Stimulated activated CD4-positive, alpha-beta T cell treated with anti-CD3 and anti-CD28 coated beads, Interleukin-15, amount 100 ng/mL, for 48 hours (primary cell): ENCODE measurements around the gene LGALS4.
"Not testable (repeated sequence)": the region's sequence is repeated elsewhere in the genome, so short reads cannot be mapped to it uniquely, and the experiment has no call there.

Source experiments
- DNase-seq, 2 donors: peaks; one replicate each; pipeline ENCODE4 v3.0.0-alpha.2; 2020; ENCODE audit warnings: low read depth in 2 of 2

Gene LGALS4

DNA sequence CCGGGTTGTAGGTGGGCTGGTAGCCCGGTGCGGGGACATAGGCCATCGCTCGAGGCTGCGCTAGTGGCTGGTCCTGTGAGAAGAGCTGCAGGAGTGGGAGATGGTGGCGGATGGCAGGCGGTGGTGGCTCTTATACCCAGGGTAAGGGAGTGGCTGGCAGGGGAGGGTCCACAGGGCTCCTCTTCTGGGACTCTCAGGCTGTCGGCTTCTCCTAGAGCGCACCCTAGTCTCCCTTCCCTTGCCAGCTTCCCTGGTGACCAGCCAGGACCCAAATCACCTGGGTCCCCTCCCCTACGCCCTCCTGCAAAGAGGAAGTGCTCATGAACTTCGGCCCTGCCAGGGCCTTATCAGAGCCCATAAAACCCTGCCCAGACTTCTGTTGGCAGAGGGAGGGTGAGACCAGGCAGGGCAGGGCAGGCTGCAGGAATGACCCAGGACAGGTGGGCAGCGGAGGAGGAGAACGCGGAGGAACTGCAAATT, at the start of gene LGALS4:
TSS of gene LGALS4 (minus strand) at position 105 of the 480 bp plus-strand sequence. CDS start at position 46, 59 bp downstream.
- no peak for DNase-seq

- no peak for DNase-seq
Measured at GRCh38 chr19:38861368-38861767, 48.6 kb upstream of the LGALS4 start.

DNA sequence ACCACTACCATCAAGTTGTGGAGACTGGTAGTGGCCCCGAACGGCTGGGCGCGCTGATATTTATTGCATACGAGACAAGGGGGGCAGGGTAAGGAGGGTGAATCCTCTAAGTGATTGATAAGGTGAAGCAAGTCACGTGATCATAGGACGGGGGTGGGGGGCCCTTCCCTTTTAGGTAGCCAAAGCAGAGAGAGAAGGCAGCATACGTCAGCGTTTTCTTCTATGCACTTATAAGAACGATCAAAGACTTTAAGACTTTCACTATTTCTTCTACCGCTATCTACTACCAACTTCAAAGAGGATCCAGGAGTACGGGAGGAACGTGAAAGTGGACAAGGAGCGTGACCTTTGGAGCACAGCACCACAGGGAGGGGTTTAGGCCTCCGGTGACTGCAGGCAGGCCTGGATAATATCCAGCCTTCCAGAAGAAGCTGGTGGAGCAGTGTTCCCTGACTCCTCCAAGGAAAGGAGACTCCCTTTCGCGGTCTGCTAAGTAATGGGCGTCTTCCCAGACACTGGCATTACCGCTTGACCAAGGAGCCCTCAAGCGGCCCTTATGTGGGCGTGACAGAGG, 47.0 kb upstream of the LGALS4 start:
- DNase-seq: not testable (repeated sequence)

DNA sequence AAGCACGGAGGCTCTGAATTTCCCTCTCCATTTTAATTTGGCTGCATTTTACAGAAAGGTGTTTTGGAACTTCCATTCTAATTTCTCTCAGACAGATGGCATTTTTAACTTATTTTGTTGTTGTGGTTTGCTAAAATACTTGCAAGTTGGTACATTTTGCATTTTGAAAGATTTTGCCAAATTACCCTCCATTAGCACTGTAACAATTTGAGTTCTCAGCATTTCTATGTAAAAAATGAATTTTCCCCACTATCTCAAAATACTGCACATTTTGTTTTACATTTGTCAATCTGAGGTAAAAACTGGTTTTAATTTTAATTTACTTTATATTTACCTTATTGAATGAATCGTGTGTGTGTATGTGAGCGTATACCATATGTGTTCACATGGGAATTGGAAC, 44.1 kb upstream of the LGALS4 start:
- no peak for DNase-seq

DNA sequence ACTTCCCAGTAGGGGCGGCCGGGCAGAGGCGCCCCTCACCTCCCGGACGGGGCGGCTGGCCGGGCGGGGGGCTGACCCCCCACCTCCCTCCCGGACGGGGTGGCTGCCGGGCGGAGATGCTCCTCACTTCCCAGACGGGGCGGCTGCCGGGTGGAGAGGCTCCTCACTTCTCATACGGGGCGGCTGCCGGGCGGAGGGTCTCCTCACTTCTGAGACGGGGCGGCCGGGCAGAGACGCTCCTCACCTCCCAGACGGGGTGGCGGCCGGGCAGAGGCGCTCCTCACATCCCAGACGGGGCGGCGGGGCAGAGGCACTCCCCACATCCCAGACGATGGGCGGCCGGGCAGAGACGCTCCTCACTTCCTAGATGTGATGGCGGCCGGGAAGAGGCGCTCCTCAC, 43.0 kb upstream of the LGALS4 start:
- not testable (repeated sequence) for DNase-seq

- DNase-seq: not testable (repeated sequence)
Measured at GRCh38 chr19:38854961-38855360, 42.2 kb upstream of the LGALS4 start.

GRCh38 chr19:38853214-38853613, 40.5 kb upstream of the LGALS4 start:
- DNase-seq: no peak

DNA sequence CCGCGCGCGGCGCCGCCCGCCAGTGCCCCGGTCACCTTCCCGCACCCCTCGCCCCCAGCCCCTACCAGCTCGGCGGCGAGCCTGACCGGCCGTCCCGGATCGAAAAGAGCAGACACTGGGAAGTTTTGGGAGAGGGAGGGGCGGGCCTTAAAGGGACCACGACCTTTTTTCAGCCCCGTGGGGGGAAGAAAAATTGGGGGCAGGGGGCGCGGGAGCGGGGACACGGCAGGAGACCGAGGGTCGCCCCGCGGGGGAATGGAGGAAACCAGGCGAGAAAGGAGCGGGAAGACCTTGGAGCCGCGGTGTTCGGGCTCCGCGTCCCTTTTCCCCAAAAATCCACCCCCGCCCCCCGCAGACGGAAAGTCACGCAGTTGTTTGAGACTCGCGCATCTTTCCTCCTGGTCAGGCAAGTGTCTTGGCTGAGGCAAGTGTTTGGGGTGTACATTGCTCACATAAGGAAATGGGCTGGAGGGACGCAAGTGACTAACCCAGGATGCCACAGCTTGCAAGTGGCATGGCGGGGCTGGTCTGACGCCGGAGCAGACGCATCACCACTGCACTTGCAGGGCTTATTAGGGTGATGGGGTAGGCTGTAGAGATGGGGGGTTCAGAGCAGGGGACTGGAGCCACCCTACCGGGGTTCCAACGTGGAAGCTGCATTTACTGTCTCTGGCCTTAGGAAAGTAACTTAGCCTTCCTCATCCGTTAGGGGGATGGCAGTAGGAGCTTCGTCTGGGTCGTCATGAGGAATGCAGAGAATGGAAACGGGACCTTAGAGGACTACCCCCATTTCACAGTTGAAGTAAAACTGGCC, 39.7 kb upstream of the LGALS4 start:
- peak; percentile 46 to 58 for DNase-seq

GRCh38 chr19:38851622-38852230, 39.0 kb upstream of the LGALS4 start:
- peak; percentile 87 to 91 for DNase-seq

GRCh38 chr19:38850976-38851621, 38.4 kb upstream of the LGALS4 start:
- DNase-seq: no peak

- peak; percentile 97 to 99 for DNase-seq
Measured at GRCh38 chr19:38850436-38850975, 37.8 kb upstream of the LGALS4 start.

- DNase-seq: peak; percentile 99
Measured at GRCh38 chr19:38849860-38850435, 37.2 kb upstream of the LGALS4 start, which contains the start of gene HNRNPL. Gene HNRNPL (minus strand): TSS chr19:38849986. CDS start chr19:38849966, 20 bp downstream.

DNA sequence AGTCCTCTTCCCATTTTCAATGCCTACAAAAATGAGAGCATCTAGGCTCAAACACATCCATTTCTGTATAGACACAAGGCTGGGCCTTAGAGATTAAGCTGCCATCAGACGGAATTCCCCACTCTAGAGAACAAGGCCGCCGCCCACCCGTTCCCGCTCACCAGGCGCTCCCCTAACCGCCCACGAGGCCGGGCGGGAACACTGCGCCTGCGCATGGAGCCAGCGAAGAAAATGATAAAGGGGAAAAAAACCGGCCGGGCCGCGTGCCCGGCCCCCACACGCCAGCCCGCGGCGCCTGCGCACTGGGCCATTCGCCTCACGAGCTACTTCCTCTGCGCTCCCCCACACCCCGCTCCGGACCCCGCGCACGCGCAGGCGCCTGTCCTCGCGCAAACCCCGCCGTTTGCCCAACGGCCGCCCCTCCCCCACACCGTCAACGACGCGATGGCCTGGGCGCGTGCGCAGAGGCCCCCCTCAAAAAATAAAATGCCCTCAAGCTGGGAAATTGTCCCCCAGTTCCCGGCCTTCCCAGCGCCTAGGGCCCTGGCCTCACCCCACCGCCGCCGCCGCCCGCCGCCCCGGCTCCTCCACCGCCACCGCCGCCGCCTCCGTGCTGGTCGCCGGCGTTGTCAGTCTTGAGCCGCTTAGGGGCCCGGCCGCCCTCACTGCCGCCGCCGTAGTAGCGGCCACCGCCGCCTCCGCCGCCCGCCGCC, 36.6 kb upstream of the LGALS4 start:
- peak; percentile 97 for DNase-seq

GRCh38 chr19:38848299-38849146, 35.8 kb upstream of the LGALS4 start:
- no peak for DNase-seq

DNA sequence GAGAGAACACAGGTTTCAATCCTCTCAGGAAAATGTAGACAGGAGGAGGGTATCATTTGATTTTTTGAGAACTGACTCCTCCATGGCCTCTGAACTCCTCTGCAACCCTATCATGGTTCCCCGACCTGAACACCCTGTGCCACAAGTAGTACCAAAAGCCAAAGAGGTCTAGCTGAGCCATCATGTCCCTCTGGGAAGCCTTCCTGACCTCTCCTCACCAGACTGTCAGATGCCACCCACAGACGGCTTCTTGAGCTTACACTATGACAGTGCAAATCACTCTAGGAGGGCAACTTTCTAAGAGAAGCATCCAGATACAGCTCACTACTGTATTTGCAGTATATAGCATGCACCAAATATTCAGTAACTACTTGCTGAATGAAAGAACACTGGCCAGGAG, 33.4 kb upstream of the LGALS4 start:
- no peak for DNase-seq

DNA sequence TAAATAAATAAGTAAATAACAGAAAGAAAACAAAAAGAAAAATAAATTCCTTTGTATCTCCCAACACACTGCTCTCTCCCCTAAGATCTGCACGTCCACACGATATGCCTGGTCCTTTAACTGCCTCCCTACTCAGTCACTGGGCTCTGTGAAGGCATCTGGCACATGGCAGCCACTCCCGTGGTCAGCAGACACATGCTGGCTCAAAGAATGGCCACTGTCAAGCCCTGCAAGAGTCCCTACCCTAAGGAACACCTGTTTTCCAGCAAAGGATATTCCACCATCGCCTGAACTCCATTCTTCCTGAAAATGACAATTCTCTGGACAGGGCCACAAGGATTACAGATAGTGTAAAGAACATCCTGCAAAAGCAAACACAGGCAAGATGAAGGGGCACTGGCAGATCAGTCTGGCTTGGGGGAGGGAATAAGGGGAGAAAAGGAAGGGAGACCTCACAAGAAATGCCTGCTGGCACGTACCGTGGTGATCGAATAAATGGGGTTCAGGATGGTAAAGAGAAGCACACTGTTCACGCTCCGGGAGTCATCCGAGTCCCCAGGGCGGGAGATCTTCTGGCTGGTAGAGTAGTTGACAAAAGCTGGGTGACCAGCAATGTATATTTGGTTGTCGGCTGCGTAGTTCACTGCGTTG, 32.8 kb upstream of the LGALS4 start:
- DNase-seq: no peak

GRCh38 chr19:38844093-38844686, 31.4 kb upstream of the LGALS4 start:
- DNase-seq: no peak

- no peak for DNase-seq
Measured at GRCh38 chr19:38843175-38843758, 30.5 kb upstream of the LGALS4 start.
